GM23248 (cell line): ENCODE data around the gene SEMA4D. TPM values are rescaled to one million over a fixed set of nuclear protein-coding genes. Genes with fewer than 3 reads are reported as not detected.

Experiments
- DNase-seq: peaks from one replicate; pipeline ENCODE4 v3.0.0-alpha.2; 2015
- H2AFZ ChIP-seq: fragments of 200-600 bp; sonication (generic); 2 replicates; pipeline ENCODE4 v1.6.1; 2016; ENCODE audit warnings: antibody characterized with exemption
- H3F3A ChIP-seq: fragments of 200-600 bp; sonication (generic); 2 replicates; pipeline ENCODE4 v1.6.1; 2016; ENCODE audit warnings: mild to moderate bottlenecking, antibody characterized with exemption, mixed run types; ENCODE audit not compliant: insufficient read depth
- H3K27ac ChIP-seq: fragments of 200-600 bp; sonication (generic); 2 replicates; pipeline ENCODE4 v1.5.1; 2016; ENCODE audit warnings: mild to moderate bottlenecking
- H3K27me3 ChIP-seq: fragments of 200-600 bp; sonication (generic); replicated peaks from 2 replicates; pipeline ENCODE4 v1.6.1; 2016; ENCODE audit warnings: mild to moderate bottlenecking; ENCODE audit not compliant: insufficient read depth
- H3K36me3 ChIP-seq: fragments of 200-600 bp; sonication (generic); 2 replicates; pipeline ENCODE4 v1.6.1; 2016; ENCODE audit warnings: low read depth, mild to moderate bottlenecking
- H3K4me1 ChIP-seq: fragments of 200-600 bp; sonication (generic); 2 replicates; pipeline ENCODE4 v1.6.1; 2016; ENCODE audit warnings: mild to moderate bottlenecking; ENCODE audit not compliant: insufficient read depth
- H3K4me2 ChIP-seq: fragments of 200-600 bp; sonication (generic); one replicate; pipeline ENCODE4 v1.6.1; 2016; ENCODE audit warnings: mild to moderate bottlenecking; ENCODE audit not compliant: unreplicated experiment
- H3K4me3 ChIP-seq: fragments of 200-600 bp; sonication (generic); 2 replicates; pipeline ENCODE4 v1.5.1; 2016; ENCODE audit warnings: mild to moderate bottlenecking
- H3K79me2 ChIP-seq: fragments of 200-600 bp; sonication (generic); 2 replicates; pipeline ENCODE4 v1.6.1; 2016; ENCODE audit warnings: mild to moderate bottlenecking; ENCODE audit not compliant: insufficient read depth
- H3K9ac ChIP-seq: fragments of 200-600 bp; sonication (generic); 2 replicates; pipeline ENCODE4 v1.6.1; 2016; ENCODE audit warnings: mild to moderate bottlenecking
- H3K9me2 ChIP-seq: fragments of 200-600 bp; sonication (generic); 2 replicates; pipeline ENCODE4 v1.6.1; 2016; ENCODE audit warnings: mixed run types, mild to moderate bottlenecking, moderate library complexity; ENCODE audit not compliant: insufficient read depth
- H3K9me3 ChIP-seq: fragments of 200-600 bp; sonication (generic); one replicate; pipeline ENCODE4 v1.6.1; 2017; ENCODE audit warnings: low read depth
- H4K20me1 ChIP-seq: fragments of 200-600 bp; sonication (generic); 2 replicates; pipeline ENCODE4 v1.6.0; 2016; ENCODE audit not compliant: insufficient read depth
- EZH2 ChIP-seq: fragments of 200-600 bp; sonication (generic); IDR thresholded peaks from 2 replicates; pipeline ENCODE4 v1.6.1; 2018; ENCODE audit warnings: antibody characterized with exemption, mild to moderate bottlenecking; ENCODE audit not compliant: insufficient read depth, poor library complexity, severe bottlenecking
- EZH2phosphoT487 ChIP-seq: fragments of 200-600 bp; sonication (generic); IDR thresholded peaks from 2 replicates; pipeline ENCODE4 v1.6.1; 2018; ENCODE audit warnings: antibody characterized with exemption, moderate library complexity, mild to moderate bottlenecking, low read depth; ENCODE audit not compliant: insufficient read depth
- WGBS, 2 experiments: methylation state at CpG; one replicate each; pipeline ENCODE4 v1.1.6; 2015 to 2017; ENCODE audit warnings: low lambda C conversion rate in 2 of 2, low coverage in 1 of 2; ENCODE audit errors: missing lambda C conversion rate in 2 of 2; 5-methylcytosine and 5-hydroxymethylcytosine counted together
- in situ Hi-C: fragments of 300-500 bp; cut with MboI; formaldehyde crosslinking; loops from 2 replicates; pipeline ENCODE4 v1.15.0; 2020
- polyA plus RNA-seq: library from polyadenylated mRNA; unstranded; fragments of >200 nt; fragmentation: Nextera tagmentation; extraction: Ambion mirVana; gene quantifications from 2 replicates; pipeline ENCODE4 v1.2.1, GENCODE V29; 2016
- total RNA-seq: library from RNA; depleted of rRNA; stranded (reverse); fragments of >200 nt; shearing (Covaris generic); gene quantifications from 2 replicates; pipeline ENCODE4 v1.2.3, GENCODE V29; 2014

Gene SEMA4D
- total and polyA plus RNA-seq, 2 experiments from 2014 or later, result 0.11 TPM

DNA sequence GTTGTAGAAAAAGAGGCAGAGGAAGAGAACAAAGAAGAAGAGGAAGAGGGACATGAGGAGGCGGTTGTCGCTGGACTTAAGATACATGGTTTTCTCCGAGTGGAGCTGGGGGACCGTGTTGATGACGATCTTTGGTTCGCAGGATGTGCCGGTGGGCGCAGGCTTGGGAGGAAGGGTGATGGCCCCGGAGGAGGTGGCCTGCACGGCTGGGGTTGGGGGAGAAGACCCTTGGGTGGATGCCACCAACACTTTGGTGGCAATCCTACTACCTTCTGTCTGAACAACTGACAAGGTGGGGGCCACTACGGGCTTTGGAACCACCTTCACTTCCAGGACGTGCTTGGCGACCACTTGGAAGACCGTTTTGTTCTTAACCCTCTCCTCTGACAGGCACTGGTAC, 118.9 kb downstream of the SEMA4D start:
- H2AFZ ChIP-seq, result no peak overlapping the region
- H3K4me3 ChIP-seq, result no peak overlapping the region
- no peak overlapping the region for H3K27ac ChIP-seq
- H3K27me3 ChIP-seq, result no peaks in the 10 kb centered on the region
- no peaks in the 10 kb centered on the region for H3K9me2 ChIP-seq
- no peaks in the 10 kb centered on the region for H3K79me2 ChIP-seq
- no peaks in the 10 kb centered on the region for H3F3A ChIP-seq
- H3K9ac ChIP-seq, result no peak overlapping the region
- 86 to 91% methylated on average over 14 of the region's 14 CpGs for WGBS, 2 experiments
- no peak for TF ChIP-seq EZH2phosphoT487
- TF ChIP-seq EZH2, result no peak
- no peaks in the 10 kb centered on the region for H3K36me3 ChIP-seq
- H3K4me2 ChIP-seq, result no peak overlapping the region
- no peaks in the 10 kb centered on the region for H3K4me1 ChIP-seq
- H3K9me3 ChIP-seq, result no peaks in the 10 kb centered on the region
- in situ Hi-C loops, result no loop called here
- no peak for DNase-seq
- no peaks in the 10 kb centered on the region for H4K20me1 ChIP-seq

DNA sequence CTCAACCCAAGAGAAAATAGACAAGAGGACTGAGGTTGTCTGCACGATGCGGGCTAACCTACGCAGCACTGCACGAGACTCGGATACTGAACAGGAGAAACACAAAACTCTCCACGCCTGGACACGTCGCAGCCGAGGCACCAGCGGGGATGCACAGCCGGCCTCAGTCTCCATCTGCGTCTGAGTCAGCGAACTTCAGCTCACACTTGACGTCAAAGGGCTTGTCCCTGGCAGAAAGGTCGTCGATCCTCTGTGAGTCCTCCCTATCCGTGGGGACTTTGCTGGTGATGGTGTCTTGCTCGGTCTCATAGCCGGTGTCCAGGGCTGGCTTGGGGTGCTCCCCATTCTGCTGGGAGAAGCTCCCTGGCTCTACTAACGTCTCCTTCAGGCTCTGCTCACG, 119.4 kb downstream of the SEMA4D start:
- Histone ChIP-seq H3K36me3 (no peaks in the 10 kb centered on the region), H3K9ac (no peak overlapping the region), H3K4me1 (no peaks in the 10 kb centered on the region), H3K9me3 (no peaks in the 10 kb centered on the region), H3K4me3 (no peak overlapping the region), H3K27ac (no peak overlapping the region), H4K20me1 (no peaks in the 10 kb centered on the region), H3K4me2 (no peak overlapping the region), H3F3A (no peaks in the 10 kb centered on the region), H3K9me2 (no peaks in the 10 kb centered on the region), H3K79me2 (no peaks in the 10 kb centered on the region), H2AFZ (no peak overlapping the region), H3K27me3 (no peaks in the 10 kb centered on the region)
- TF ChIP-seq EZH2, result no peak
- no peak for TF ChIP-seq EZH2phosphoT487
- in situ Hi-C loops, result no loop called here
- WGBS, 2 experiments, result 88 to 90% methylated on average over 20 to 21 of the region's 21 CpGs
- no peak for DNase-seq

DNA sequence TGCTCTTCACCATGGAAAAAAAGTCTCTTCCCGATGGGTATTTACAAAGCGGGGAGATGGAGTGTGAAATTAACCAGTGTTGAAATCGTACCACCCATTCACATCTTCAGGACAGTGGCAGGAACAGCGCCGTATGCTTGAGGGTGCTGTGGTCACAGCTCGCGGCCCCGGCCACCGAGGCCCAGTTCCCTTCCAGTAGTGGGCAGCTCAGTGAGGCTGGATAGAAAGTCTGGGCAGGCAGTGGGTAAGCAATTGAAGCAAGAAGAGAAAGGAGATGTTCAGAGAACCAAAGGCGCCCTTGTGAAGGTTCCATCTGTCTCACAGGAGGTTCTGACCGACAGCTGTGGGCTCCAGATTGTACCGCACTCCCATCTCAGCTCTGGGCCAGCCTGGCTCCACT, 120.5 kb downstream of the SEMA4D start:
- in situ Hi-C loops, result no loop called here
- WGBS, 2 experiments, result 84% methylated on average over 12 of the region's 12 CpGs
- H3K36me3 ChIP-seq, result no peaks in the 10 kb centered on the region
- no peak overlapping the region for H3K4me3 ChIP-seq
- no peak overlapping the region for H3K9ac ChIP-seq
- no peak for DNase-seq
- TF ChIP-seq EZH2 (no peak), EZH2phosphoT487 (no peak)
- H4K20me1 ChIP-seq, result no peaks in the 10 kb centered on the region
- H3K4me2 ChIP-seq, result no peak overlapping the region
- H2AFZ ChIP-seq, result no peak overlapping the region
- H3K9me2 ChIP-seq, result no peaks in the 10 kb centered on the region
- H3K4me1 ChIP-seq, result no peaks in the 10 kb centered on the region
- no peaks in the 10 kb centered on the region for H3K27me3 ChIP-seq
- no peaks in the 10 kb centered on the region for H3K9me3 ChIP-seq
- no peaks in the 10 kb centered on the region for H3K79me2 ChIP-seq
- no peaks in the 10 kb centered on the region for H3F3A ChIP-seq
- no peak overlapping the region for H3K27ac ChIP-seq

DNA sequence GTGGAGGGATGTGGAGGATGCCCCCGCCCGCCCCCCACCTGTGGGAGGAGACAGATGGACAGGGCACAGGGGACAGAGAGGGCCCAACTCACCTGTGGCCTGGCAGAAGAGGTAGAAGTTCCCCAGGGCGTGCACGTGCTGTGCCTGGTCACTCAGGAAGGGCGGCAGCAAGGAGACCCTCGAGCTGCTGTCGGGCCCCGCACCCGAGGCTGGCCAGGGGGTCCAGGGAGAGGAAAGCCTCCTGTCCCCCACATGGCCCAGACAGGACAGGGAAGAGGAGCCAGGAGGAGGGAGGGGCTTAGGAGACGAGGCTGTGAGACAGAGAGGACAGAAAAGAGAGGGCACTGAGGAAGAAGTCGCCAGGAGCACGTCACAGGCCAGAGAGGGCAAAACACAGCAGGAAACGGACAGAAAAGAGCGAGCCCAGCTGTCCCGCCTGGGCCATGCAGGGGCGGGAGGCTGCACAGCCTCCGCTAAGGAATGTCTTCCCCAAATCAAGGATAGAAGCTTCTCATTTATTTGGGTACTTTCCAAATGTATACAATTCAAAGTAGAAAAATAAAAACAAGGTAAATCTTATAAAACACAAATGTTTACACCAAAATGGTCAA, 121.1 kb downstream of the SEMA4D start:
- Histone ChIP-seq H3K4me3 (no peak overlapping the region), H2AFZ (no peak overlapping the region), H3K27ac (no peak overlapping the region), H3K9me3 (no peaks in the 10 kb centered on the region), H4K20me1 (no peaks in the 10 kb centered on the region), H3K9ac (no peak overlapping the region), H3K36me3 (no peaks in the 10 kb centered on the region), H3K27me3 (no peaks in the 10 kb centered on the region), H3K4me2 (no peak overlapping the region), H3K79me2 (no peaks in the 10 kb centered on the region), H3K4me1 (no peaks in the 10 kb centered on the region), H3F3A (no peaks in the 10 kb centered on the region), H3K9me2 (no peaks in the 10 kb centered on the region)
- no peak for DNase-seq
- 83 to 87% methylated on average over 15 to 17 of the region's 17 CpGs for WGBS, 2 experiments
- in situ Hi-C loops, result no loop called here
- TF ChIP-seq EZH2phosphoT487 (no peak), EZH2 (no peak)

DNA sequence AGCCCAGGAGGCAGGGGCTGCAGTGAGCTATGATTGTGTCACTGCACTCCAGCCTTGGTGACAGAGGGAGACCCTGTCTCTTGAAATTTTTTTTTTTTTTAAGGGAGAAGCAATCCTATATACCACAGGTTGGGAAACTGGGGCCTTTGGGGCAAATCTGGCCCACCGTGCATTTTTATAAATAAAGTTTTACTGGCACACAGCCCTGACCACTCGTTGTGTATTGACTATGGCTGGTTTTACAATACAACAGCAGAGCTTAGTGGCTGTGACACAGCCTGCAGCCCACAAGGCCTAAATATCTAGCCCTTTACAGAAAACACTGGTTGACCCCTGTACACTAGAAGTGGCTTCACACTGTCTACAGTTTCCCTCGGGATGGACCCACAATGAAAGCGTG, 121.6 kb downstream of the SEMA4D start:
- Histone ChIP-seq H3F3A (no peaks in the 10 kb centered on the region), H3K79me2 (no peaks in the 10 kb centered on the region), H3K4me3 (no peak overlapping the region), H4K20me1 (no peaks in the 10 kb centered on the region), H3K9me2 (no peaks in the 10 kb centered on the region), H2AFZ (no peak overlapping the region), H3K27me3 (no peaks in the 10 kb centered on the region), H3K4me2 (no peak overlapping the region), H3K36me3 (no peaks in the 10 kb centered on the region), H3K27ac (no peak overlapping the region), H3K9me3 (no peaks in the 10 kb centered on the region), H3K9ac (no peak overlapping the region), H3K4me1 (no peaks in the 10 kb centered on the region)
- in situ Hi-C loops, result no loop called here
- WGBS, 2 experiments, result 87 to 89% methylated on average over 4 of the region's 4 CpGs
- no peak for TF ChIP-seq EZH2
- TF ChIP-seq EZH2phosphoT487, result no peak
- no peak for DNase-seq
